ENCODE measurements around the gene MBD3L5. TPM values are rescaled to one million over a fixed set of nuclear protein-coding genes. Genes with fewer than 3 reads are reported as not detected.

The MBD3L5 gene
- not detected in 2 replicates for total RNA-seq

GRCh38 chr19:7030278-7030677 lies at the start of gene MBD3L5:
MBD3L5 (plus strand) TSS chr19:7030578; CDS start chr19:7030612, 34 bp downstream.

DNA sequence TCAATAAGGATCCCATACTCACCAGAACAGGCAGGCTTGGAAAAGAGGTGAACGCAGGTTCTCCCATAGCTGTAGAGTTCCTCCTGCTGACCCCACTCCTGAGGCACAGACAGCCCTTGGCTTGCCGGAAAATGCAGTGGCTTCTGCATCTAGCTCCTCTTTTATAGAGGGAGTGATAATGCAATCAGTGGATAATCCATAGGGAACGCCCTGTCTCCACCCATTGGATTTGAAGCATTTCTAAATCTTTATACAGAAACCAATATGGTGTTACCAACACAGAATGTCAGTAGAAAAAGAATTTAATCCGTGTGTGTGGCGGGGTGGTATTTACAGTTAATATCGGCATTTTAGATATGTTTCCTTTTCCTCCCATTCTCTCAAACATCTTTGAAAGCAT lies 9.0 kb upstream of the MBD3L5 start, which contains the start of gene MBD3L2B:
TSS of gene MBD3L2B (minus strand) at position 101 of the 400 bp plus-strand sequence. CDS start at position 67, 34 bp downstream.

GRCh38 chr19:7040079-7040478 lies 9.7 kb downstream of the MBD3L5 start, which contains the start of gene MBD3L4:
MBD3L4 (minus strand) TSS chr19:7040179; CDS start chr19:7040144, 35 bp downstream.

GRCh38 chr19:7049021-7049420 lies 18.6 kb downstream of the MBD3L5 start, which contains the start of gene MBD3L2:
MBD3L2 (plus strand) TSS chr19:7049321; CDS start chr19:7049374, 53 bp downstream.

GRCh38 chr19:7058576-7058975 lies 28.2 kb downstream of the MBD3L5 start, which contains the start of gene MBD3L3:
MBD3L3 (minus strand) TSS chr19:7058676; CDS start chr19:7058605, 71 bp downstream.

GRCh38 chr19:7069042-7069903 lies 38.9 kb downstream of the MBD3L5 start, which contains the start of gene ZNF557:
ZNF557 (plus strand) TSS chr19:7069703; CDS start chr19:7075075, 5,372 bp downstream.

Other genes starting within 250 kb of the MBD3L5 start
- gene ADGRE1, start 143.0 kb upstream of the MBD3L5 start, total RNA-seq: not detected in 2 replicates
- gene MBD3L2B, start 9.1 kb upstream of the MBD3L5 start, total RNA-seq: not detected in 2 replicates
- gene MBD3L4, start 9.6 kb downstream of the MBD3L5 start, total RNA-seq: not detected in 2 replicates
- not detected in 2 replicates for gene MBD3L2, start 18.7 kb downstream of the MBD3L5 start, total RNA-seq
- gene MBD3L3, start 28.1 kb downstream of the MBD3L5 start, total RNA-seq: not detected in 2 replicates
- gene ZNF557, start 39.1 kb downstream of the MBD3L5 start, total RNA-seq: 16.9 and 21.4 TPM in 2 replicates

Measured in epithelial cell of umbilical artery (primary cell).